ENCODE results near the gene UAP1L1.
"Not testable (repeated sequence)": the region's sequence is repeated elsewhere in the genome, so short reads cannot be mapped to it uniquely, and the experiment has no call there.

The UAP1L1 gene

DNA sequence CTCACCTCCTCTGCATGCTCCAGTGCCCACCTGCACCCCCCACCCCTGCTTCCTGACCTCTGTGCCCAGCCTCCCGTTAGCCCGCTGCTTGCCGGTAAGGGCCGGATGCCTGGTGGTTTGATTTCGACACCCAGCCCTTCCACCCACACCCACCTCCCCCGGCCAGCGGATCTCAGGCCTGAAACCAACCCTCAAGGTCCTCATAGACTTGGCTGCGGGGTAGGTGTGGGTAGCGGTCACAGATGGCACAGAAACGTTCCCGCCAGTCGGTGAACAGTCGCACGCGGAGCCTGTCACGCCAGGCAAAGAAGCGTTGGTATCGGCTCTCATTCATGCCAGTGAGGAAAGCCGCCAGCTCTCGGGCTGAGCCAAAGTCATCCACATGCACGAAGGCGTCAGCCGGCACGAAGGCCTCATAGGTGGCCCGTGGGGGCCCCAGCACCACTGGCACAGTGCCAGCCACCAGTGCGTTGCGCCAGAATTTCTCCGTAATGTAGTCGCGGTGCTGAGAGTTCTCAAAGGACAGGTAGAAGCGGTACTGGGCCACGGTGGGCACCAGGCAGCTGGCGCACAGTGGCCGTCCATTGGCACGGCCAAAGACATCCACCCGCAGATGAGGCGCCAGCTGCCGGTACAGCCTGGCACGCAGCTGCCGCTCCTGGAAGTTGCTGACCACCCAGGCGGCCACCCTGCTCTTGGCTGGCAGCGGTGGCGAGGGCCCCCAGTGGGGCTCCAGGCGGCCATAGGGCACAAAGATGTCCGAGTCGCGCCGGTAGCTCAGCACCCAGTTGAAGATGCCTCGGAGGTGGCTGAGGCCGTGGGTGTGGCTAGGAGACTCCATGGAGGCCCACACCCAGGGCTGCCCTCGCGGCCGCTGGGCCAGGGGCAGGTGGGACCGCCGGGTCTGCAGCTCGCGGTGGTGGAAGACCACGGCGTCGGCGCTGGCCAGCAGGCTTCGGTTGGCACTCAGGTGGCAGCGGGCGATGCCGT, 46.5 kb upstream of the UAP1L1 start:
- no peak overlapping the region for H2AK5ac ChIP-seq (ENCODE audit: low read length)
- no peak overlapping the region for H4K91ac ChIP-seq (ENCODE audit: low read depth, low read length)
- H3K79me2 ChIP-seq (ENCODE audit: control insufficient read depth, insufficient read depth, low read length, poor library complexity), result no peaks in the 10 kb centered on the region
- no peak overlapping the region for H3K27ac ChIP-seq (ENCODE audit: low read depth, low read length)
- peaks cover 9% of the 10 kb centered on the region for H3K27me3 ChIP-seq (ENCODE audit: insufficient read depth, low read length)
- no peak overlapping the region for H3K23ac ChIP-seq (ENCODE audit: low read length)
- H3K4ac ChIP-seq (ENCODE audit: low read depth, low read length), result no peak overlapping the region
- no peak overlapping the region for H3K4me2 ChIP-seq (ENCODE audit: low read length)
- no peak overlapping the region for H3K4me3 ChIP-seq (ENCODE audit: low read depth, low read length)
- DNase-seq, result no peak
- no peak overlapping the region for H3K18ac ChIP-seq (ENCODE audit: low read length)
- H2BK120ac ChIP-seq (ENCODE audit: insufficient read depth, low read length, poor library complexity), result no peak overlapping the region
- H3K9ac ChIP-seq (ENCODE audit: low read length), result no peak overlapping the region
- H4K12ac ChIP-seq (ENCODE audit: low read depth, low read length), result no peak overlapping the region
- H2AFZ ChIP-seq (ENCODE audit: insufficient read depth, low read length, poor library complexity), result no peak overlapping the region
- H3K36me3 ChIP-seq (ENCODE audit: control insufficient read depth in 1 of 2, insufficient read depth in 2 of 2, low read length in 2 of 2), result no peaks in the 10 kb centered on the region
- H2BK12ac ChIP-seq (ENCODE audit: low read length), result no peak overlapping the region
- H3K9me3 ChIP-seq (ENCODE audit: insufficient read depth, low read depth, low read length), result peaks cover 5% of the 10 kb centered on the region
- H3K79me1 ChIP-seq (ENCODE audit: low read length), result no peaks in the 10 kb centered on the region
- no CpG with 5 or more reads among the region's 65 CpGs for WGBS (ENCODE audit: extremely low coverage, insufficient coverage, insufficient read length)
- H4K8ac ChIP-seq (ENCODE audit: low read depth, low read length), result no peak overlapping the region
- no peak overlapping the region for H2BK5ac ChIP-seq (ENCODE audit: low read depth, low read length, poor library complexity)
- H3K14ac ChIP-seq (ENCODE audit: low read length), result no peak overlapping the region
- H3K4me1 ChIP-seq (ENCODE audit: control insufficient read depth in 1 of 2, insufficient read depth in 2 of 2, low read length in 2 of 2), result peaks cover 6 to 8% of the 10 kb centered on the region in 2 experiments

DNA sequence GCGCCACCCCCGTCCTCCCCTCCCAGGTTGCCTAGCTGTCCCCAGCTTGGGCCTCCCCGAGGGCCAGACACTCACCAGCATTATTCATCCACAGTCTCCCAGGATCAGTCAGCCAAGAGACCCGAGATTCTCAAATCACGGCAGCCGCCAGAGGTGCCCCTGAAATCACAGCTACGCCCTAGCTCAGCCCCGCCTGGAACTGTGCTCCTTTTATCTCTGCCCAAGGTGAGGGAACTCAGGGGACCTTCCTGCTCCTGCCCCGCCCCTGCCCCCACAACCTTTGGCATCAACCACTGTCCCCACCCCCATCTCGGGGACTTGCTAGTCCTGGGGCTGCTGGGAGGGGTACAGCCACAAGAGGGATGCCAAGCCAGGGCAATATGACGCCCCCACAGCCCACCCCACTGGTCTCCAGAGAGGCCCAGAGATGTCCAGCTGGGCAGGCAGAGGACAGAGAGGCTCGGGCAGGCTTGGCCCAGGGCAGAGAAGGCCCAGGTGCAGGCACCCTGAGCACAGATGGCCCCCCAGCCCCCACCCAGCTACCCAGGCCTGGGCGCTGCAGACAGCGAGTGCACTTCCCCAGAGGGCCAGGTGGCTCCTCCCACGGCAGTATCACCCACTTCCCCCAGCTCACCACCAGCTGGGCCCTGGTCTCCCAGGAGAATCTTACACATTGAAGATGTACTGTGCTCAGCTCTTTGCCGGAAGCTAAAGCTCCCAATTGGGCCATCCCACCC, 45.2 kb upstream of the UAP1L1 start, which contains the start of gene FUT7:
Gene FUT7 (minus strand): TSS at position 185 of the 737 bp plus-strand sequence. CDS start 97 bp downstream, at position 88.
- H3K4me1 ChIP-seq (ENCODE audit: control insufficient read depth in 1 of 2, insufficient read depth in 2 of 2, low read length in 2 of 2), result peaks cover 6 to 8% of the 10 kb centered on the region in 2 experiments
- no peaks in the 10 kb centered on the region for H3K79me2 ChIP-seq (ENCODE audit: control insufficient read depth, insufficient read depth, low read length, poor library complexity)
- H3K9ac ChIP-seq (ENCODE audit: low read length), result no peak within 1 kb of the TSS
- no peak within 1 kb of the TSS for H4K12ac ChIP-seq (ENCODE audit: low read depth, low read length)
- no peak within 1 kb of the TSS for H3K14ac ChIP-seq (ENCODE audit: low read length)
- H2AK5ac ChIP-seq (ENCODE audit: low read length), result no peak within 1 kb of the TSS
- peaks cover 5% of the 10 kb centered on the region for H3K9me3 ChIP-seq (ENCODE audit: insufficient read depth, low read depth, low read length)
- H4K91ac ChIP-seq (ENCODE audit: low read depth, low read length), result no peak within 1 kb of the TSS
- H2BK12ac ChIP-seq (ENCODE audit: low read length), result no peak within 1 kb of the TSS
- H3K36me3 ChIP-seq (ENCODE audit: control insufficient read depth in 1 of 2, insufficient read depth in 2 of 2, low read length in 2 of 2), result no peaks in the 10 kb centered on the region
- no peak for DNase-seq
- no peak within 1 kb of the TSS for H3K18ac ChIP-seq (ENCODE audit: low read length)
- WGBS (ENCODE audit: extremely low coverage, insufficient coverage, insufficient read length), result no CpG with 5 or more reads among the region's 16 CpGs
- no peak within 1 kb of the TSS for H3K4me3 ChIP-seq (ENCODE audit: low read depth, low read length)
- no peak within 1 kb of the TSS for H2BK120ac ChIP-seq (ENCODE audit: insufficient read depth, low read length, poor library complexity)
- no peak within 1 kb of the TSS for H3K23ac ChIP-seq (ENCODE audit: low read length)
- H3K4me2 ChIP-seq (ENCODE audit: low read length), result no peak within 1 kb of the TSS
- H2AFZ ChIP-seq (ENCODE audit: insufficient read depth, low read length, poor library complexity), result no peak within 1 kb of the TSS
- no peak within 1 kb of the TSS for H2BK5ac ChIP-seq (ENCODE audit: low read depth, low read length, poor library complexity)
- peaks cover 5% of the 10 kb centered on the region for H3K27me3 ChIP-seq (ENCODE audit: insufficient read depth, low read length)
- H3K79me1 ChIP-seq (ENCODE audit: low read length), result no peaks in the 10 kb centered on the region
- no peak within 1 kb of the TSS for H3K4ac ChIP-seq (ENCODE audit: low read depth, low read length)
- no peak within 1 kb of the TSS for H3K27ac ChIP-seq (ENCODE audit: low read depth, low read length)
- no peak within 1 kb of the TSS for H4K8ac ChIP-seq (ENCODE audit: low read depth, low read length)

- Histone ChIP-seq H3K9ac (ENCODE audit: low read length) (no peak overlapping the region), H2BK12ac (ENCODE audit: low read length) (no peak overlapping the region), H3K27ac (ENCODE audit: low read depth, low read length) (no peak overlapping the region), H4K8ac (ENCODE audit: low read depth, low read length) (no peak overlapping the region), H4K91ac (ENCODE audit: low read depth, low read length) (no peak overlapping the region), H3K9me3 (ENCODE audit: insufficient read depth, low read depth, low read length) (peaks cover 2% of the 10 kb centered on the region), H3K79me1 (ENCODE audit: low read length) (no peaks in the 10 kb centered on the region), H2AK5ac (ENCODE audit: low read length) (no peak overlapping the region), H4K12ac (ENCODE audit: low read depth, low read length) (no peak overlapping the region), H3K4me3 (ENCODE audit: low read depth, low read length) (no peak overlapping the region), H2AFZ (ENCODE audit: insufficient read depth, low read length, poor library complexity) (no peak overlapping the region), H3K4me2 (ENCODE audit: low read length) (no peak overlapping the region), H3K4me1 (ENCODE audit: control insufficient read depth in 1 of 2, insufficient read depth in 2 of 2, low read length in 2 of 2) (peaks cover 6% of the 10 kb centered on the region in 2 experiments), H2BK5ac (ENCODE audit: low read depth, low read length, poor library complexity) (no peak overlapping the region), H3K23ac (ENCODE audit: low read length) (no peak overlapping the region), H3K27me3 (ENCODE audit: insufficient read depth, low read length) (no peaks in the 10 kb centered on the region), H3K36me3 (ENCODE audit: control insufficient read depth in 1 of 2, insufficient read depth in 2 of 2, low read length in 2 of 2) (no peaks in the 10 kb centered on the region), H3K4ac (ENCODE audit: low read depth, low read length) (no peak overlapping the region), H3K14ac (ENCODE audit: low read length) (no peak overlapping the region), H3K18ac (ENCODE audit: low read length) (no peak overlapping the region), H3K79me2 (ENCODE audit: control insufficient read depth, insufficient read depth, low read length, poor library complexity) (no peaks in the 10 kb centered on the region), H2BK120ac (ENCODE audit: insufficient read depth, low read length, poor library complexity) (no peak overlapping the region)
- WGBS (ENCODE audit: extremely low coverage, insufficient coverage, insufficient read length), result no CpG with 5 or more reads among the region's 10 CpGs
- DNase-seq, result peak; percentile 13 to 26
Measured at GRCh38 chr9:137032858-137033257, 44.5 kb upstream of the UAP1L1 start.

DNA sequence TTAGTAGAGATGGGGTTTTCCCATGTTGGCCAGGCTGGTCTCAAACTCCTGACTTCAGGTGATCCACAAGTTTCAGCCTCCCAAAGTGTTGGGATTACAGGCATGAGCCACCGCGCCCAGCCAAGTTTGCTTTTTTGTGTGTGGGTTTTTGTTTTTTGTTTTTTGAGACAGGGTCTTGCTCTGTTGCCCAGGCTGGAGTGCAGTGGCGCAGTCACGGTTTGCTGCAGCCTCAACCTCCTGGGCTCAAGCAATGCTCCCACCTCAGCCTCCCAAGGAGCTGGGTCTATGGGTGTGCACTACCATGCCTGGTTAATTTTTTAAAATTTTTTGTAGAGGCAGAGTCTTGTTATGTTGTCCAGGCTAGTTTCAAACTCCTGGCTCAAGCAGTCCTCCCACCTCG, 43.8 kb upstream of the UAP1L1 start:
- not testable (repeated sequence) for H2BK120ac ChIP-seq (ENCODE audit: insufficient read depth, low read length, poor library complexity); H3K18ac ChIP-seq (ENCODE audit: low read length); H3K79me2 ChIP-seq (ENCODE audit: control insufficient read depth, insufficient read depth, low read length, poor library complexity); H3K14ac ChIP-seq (ENCODE audit: low read length); H3K4me3 ChIP-seq (ENCODE audit: low read depth, low read length); H3K9ac ChIP-seq (ENCODE audit: low read length); H3K79me1 ChIP-seq (ENCODE audit: low read length); H3K36me3 ChIP-seq (ENCODE audit: control insufficient read depth in 1 of 2, insufficient read depth in 2 of 2, low read length in 2 of 2); H2BK12ac ChIP-seq (ENCODE audit: low read length); H3K27me3 ChIP-seq (ENCODE audit: insufficient read depth, low read length); H2BK5ac ChIP-seq (ENCODE audit: low read depth, low read length, poor library complexity); H3K27ac ChIP-seq (ENCODE audit: low read depth, low read length); H4K91ac ChIP-seq (ENCODE audit: low read depth, low read length); H3K4me1 ChIP-seq (ENCODE audit: control insufficient read depth in 1 of 2, insufficient read depth in 2 of 2, low read length in 2 of 2); H3K4ac ChIP-seq (ENCODE audit: low read depth, low read length); H4K8ac ChIP-seq (ENCODE audit: low read depth, low read length); H4K12ac ChIP-seq (ENCODE audit: low read depth, low read length); DNase-seq; H3K9me3 ChIP-seq (ENCODE audit: insufficient read depth, low read depth, low read length); H3K23ac ChIP-seq (ENCODE audit: low read length); H3K4me2 ChIP-seq (ENCODE audit: low read length); H2AK5ac ChIP-seq (ENCODE audit: low read length); H2AFZ ChIP-seq (ENCODE audit: insufficient read depth, low read length, poor library complexity)
- WGBS (ENCODE audit: extremely low coverage, insufficient coverage, insufficient read length), result no CpG with 5 or more reads among the region's 5 CpGs
